HG02973 (cell line): ENCODE results near the gene LARP1.
A peak's percentile ranks its signal among the peaks of the same experiment; 100 is the strongest.
"Not testable (repeated sequence)": the region's sequence is repeated elsewhere in the genome, so short reads cannot be mapped to it uniquely, and the experiment has no call there.

ENCODE experiments used
- ATAC-seq: cut with Tn5 transposase; IDR thresholded peaks from one replicate; pipeline ENCODE4 v1.9.1; 2021; ENCODE audit warnings: moderate library complexity; ENCODE audit not compliant: unreplicated experiment

LARP1 gene

DNA sequence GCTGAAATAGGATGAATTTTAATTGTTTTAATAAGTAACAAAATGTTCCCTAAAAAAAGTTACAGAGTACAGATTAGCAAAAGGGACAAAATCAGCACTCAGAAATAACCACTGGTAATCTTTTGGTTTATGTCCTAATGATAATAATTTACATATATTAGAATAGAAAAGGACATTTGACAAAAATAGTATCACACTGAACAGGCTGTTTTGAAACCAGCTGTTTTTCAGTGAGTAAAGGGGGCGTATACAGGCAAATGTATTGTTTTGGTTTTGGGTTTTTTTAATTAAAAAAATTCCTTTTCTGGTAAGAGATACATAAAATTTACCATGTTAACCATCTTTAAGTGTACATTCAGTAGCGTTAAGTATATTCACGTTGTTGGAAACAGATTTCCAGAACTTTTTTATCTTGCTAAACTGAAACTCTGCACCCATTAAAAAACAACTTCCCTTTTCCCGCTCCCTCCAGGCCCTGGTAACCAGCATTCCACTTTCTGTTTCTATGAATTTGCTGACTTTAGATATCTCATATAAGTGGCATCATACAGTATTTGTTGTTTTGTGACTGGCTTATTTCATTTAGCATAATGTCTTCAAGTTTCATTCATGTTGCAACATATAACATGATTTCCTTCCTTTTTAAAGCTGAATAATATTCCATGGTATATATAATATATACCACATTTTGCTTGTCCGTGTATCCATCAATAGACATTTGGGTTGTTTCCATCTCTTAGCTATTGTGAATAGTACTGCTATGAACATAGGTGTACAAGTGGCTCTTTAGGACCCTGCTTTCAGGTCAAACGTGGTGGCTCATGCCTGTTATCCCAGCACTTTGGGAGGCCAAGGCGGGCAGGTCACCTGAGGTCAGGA lies 20.6 kb upstream of the LARP1 start:
- no peak for ATAC-seq

GRCh38 chr5:154735362-154735761 lies 19.8 kb upstream of the LARP1 start:
- ATAC-seq, result not testable (repeated sequence)

- not testable (repeated sequence) for ATAC-seq
Observed at GRCh38 chr5:154736372-154736771, 18.8 kb upstream of the LARP1 start.

- no peak for ATAC-seq
Observed at GRCh38 chr5:154737667-154738320, 17.4 kb upstream of the LARP1 start.

- ATAC-seq, result no peak
Observed at GRCh38 chr5:154740483-154740882, 14.7 kb upstream of the LARP1 start.

DNA sequence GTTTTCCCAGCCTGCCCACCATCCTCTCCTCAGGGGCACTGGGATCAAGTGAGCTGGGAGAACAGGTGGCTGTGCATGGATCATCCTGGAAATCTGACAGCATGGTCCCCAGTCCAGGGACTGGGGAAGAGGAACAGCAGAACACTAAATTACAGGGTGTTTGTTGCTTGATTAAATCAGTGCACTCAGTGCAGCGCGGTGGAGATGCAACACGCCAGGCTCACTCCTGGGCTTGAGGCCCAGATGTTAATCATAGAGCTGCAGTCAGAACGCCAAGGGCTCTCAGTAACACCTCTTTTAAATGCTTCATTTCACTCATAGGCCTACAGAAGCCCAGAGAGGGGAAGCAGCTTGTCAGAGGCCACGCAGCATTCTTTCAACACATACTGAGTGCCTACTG lies 14.2 kb upstream of the LARP1 start:
- ATAC-seq, result no peak

DNA sequence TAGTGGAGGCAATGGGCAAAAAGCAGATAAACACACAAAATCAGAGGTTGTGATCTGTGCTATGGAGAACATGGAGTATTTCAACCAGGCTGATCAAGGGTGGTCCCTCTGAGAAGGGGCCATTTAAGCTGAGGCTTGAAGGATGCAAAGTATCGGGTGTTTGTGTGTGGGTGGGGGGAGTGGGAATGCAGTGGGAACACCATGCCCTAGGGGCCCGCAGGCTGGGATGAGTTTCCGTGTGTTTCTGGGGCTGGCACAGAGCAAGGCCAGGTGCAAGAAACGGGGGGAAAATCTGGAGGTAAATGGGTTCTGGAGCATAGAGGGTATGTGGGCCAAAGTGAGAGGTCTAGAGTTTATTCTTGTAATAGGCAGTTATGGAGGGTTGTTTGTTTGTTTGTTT lies 13.8 kb upstream of the LARP1 start:
- ATAC-seq, result no peak

DNA sequence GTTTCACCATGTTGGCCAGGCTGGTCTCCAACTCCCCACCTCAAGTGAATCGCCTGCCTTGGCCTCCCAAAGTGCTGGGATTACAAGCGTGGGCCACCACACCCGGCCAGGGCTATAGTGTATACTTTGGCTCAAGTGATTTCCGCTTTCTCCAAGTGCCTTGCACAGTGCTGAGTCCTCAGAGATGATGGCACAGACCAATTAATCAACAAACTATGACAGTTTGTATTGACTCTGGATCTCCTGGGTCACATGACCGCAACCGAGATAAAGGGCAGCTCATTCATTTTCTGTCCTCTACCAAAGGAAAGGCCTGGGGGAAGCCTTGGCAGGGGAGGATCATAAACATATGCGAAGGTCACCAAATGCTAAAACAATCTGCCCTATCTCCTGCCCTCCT lies 11.4 kb upstream of the LARP1 start:
- ATAC-seq, result no peak

GRCh38 chr5:154745349-154745748 lies 9.8 kb upstream of the LARP1 start:
- no peak for ATAC-seq

GRCh38 chr5:154749491-154749890 lies 5.7 kb upstream of the LARP1 start:
- no peak for ATAC-seq

- not testable (repeated sequence) for ATAC-seq
Observed at GRCh38 chr5:154750641-154751040, 4.5 kb upstream of the LARP1 start.

DNA sequence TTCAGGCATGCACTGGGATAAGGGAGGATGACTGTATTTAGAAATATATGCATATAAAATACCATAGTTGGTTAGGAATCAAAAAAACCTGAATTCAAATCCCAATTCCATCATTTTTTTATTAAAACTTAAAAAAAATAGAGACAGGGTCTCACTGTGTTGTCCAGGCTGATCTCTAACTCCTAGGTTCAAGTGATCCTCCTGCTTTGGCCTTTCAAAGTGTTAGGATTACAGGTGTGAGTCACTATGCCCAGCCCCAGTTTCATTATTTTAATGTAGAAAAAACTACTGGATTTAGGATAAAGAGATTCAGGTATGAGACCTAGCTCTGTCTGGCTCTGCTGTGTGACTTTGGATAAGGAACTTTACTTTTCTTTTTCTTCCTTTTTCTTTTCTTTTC lies 3.3 kb upstream of the LARP1 start:
- ATAC-seq, result no peak

DNA sequence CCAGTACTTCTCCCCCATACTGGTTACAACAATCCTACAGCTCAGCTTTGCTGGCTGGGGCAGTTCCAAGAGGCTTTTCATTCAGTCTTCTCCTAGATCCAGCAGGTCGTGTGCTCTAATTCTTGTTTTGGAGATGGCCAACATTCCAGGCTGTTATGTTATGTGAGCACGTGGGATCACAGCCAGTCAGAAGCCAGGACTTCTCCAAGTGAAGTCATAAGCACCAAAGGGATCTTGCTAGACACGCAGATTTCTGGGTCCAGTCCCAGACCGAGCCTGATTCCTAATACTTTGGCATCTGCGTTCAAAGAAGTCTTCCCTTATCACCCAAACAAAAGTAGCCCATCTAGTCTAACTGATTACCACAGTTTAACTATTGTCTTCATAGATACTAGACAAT lies 1.4 kb upstream of the LARP1 start:
- ATAC-seq, result no peak

DNA sequence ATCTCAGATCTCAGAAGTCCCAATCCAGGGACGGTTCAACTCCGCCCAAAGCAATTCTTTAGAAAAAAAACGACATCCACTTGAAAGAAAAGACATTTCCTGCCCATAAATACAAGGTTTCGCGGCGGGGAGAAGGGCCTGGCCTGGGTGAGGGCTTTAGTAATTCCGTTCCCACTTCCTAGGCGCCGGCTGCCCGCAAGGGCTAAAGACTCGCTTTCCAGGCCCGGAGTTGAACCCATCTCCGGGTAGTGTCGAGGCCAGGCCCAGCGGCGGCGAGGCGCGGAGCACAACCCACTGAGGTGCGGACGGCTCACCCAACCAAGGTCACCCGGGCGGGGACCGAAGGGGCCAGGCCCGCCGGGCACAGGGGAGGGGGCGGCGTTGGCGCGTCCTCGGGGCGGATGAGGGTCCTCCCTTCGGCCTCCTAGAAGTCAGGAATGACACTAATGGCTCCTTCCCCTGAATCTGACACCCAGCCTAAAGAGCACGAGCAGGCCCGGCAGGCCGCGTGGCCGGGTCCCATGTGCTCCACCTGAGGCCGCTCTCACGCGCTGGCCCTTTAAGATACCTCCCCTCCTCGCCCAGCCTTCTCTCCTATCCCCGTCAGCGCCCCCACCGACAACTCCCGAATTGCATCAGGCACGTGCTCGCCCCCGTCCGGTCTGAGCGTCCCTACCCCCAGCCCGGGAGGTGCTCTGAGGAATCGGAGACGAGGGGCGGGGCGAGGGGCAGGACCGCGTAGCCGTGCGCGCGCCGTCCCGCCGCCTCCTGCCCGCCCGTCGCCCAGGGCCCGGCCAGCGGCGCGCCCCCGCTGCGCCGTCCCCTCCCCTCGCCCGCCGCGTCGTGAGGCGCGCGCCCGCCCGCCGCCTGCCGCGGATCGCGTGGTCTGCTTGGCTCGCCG lies 467 bp upstream of the LARP1 start:
- ATAC-seq, result peak; percentile 92

DNA sequence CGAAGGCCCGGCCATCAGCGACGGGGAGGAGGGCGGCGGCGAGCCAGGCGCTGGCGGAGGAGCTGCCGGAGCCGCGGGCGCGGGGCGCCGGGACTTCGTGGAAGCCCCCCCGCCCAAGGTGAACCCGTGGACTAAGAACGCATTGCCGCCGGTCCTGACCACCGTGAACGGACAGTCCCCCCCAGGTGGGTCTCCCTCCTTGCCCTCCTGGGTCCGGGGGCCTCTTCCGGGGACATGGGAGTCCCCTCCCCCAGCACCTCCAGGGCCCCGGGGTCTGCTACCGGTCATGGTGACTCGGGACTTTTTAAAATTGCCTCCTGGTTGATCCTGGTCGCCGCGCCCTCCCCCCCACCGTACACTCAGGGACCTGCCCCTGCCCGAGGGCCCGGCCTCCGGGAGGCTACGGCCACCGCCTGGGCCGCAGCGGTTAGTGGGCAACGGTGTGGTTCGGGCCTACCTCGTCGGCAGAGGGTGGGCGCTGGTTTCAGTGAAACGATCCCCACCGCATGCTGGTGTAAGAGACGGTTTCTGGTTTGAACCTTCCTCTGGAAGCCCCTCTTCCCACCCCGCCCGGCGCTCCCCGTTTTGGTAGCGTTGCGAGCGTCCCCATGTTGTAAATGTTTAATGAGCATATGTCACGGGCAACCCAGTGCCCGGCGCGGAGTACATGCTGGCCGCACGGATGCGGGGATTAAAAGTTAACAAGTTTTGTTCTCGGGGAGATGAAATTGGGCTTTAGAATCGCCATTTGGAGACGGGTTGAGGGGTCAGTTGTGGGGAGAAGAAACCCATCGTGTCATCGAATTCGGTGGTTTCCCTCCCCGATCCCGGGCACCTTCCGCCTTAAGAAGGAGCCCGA lies 1.1 kb downstream of the LARP1 start:
- ATAC-seq, result no peak

DNA sequence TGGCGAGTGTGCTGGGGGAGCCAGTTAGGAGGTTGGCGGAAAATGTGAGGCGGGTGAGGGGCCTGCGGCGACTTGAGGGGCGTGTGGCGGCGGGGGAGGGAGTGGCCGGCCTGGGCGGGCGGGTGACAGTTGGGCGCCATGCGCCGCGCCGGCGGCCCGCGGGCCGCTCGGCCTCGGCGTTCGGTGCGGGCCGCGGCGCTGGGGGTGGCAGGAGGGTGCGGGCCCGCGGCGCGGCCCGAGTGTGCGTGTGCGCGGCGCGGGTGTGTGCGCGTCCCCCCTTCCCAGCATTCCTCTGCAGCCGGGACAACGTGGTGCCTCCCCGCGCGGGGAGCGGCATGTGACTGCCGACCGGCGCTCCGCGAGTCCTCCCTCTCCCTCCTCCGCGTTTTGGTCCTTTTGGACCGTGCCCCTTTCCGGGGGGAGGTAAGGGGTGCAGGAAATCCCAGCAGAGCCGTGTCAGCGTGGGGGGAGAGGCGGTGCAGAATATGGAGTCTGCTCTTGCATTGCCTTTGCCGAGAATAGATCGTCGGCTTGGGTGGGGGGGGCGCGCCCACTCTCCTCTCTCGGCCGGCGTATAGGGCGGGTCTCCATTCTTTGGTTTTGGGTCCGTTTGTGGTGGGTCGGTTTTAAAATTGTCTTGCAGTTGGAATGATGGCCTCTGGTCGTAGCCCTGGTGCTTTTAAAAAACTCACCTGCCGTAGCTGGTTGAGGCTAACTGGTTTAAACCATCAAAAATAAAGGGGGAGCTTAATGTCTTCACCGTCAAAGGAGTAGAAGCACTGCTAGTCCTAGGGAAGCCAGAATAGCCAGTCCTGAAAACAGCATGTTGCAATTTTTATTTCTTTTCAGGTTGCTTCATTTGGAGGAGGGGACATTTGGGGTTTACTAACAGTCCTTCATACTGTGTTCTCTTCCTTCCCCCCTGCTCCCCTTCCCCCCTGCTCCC lies 2.0 kb downstream of the LARP1 start:
- no peak for ATAC-seq

DNA sequence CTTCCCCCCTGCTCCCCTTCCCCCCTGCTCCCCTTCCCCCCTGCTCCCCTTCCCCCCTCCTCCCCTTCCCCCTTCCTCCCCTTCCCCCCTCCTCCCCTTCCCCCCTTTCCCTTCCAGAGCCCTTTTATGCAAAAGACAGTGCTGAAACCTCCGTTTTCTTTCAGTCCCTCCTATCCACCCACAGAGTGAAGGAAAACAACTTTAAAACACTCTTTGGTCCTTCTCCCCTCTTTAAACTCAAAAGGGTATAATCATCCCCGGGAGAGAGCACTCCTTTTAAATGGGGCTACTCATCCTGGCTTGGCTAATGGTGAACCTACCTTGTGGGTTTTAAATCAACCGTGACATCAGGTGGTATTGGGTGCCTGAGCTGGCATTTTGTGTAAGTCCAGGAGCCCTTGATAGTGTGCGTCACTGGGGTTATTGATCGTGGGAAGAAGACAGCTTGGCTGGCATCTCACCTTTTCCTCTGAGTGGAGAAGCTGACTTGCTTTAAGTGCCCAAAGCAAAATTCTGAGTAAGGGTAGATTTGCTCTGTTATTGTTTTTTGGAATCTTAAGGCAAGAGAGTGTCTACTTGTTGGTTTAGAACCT lies 2.7 kb downstream of the LARP1 start:
- no peak for ATAC-seq

- no peak for ATAC-seq
Observed at GRCh38 chr5:154758493-154758892, 3.3 kb downstream of the LARP1 start.

GRCh38 chr5:154758977-154759376 lies 3.8 kb downstream of the LARP1 start:
- no peak for ATAC-seq
